ENCODE data around the gene TAF11L4.
"Not testable (repeated sequence)": the region's sequence is repeated elsewhere in the genome, so short reads cannot be mapped to it uniquely, and the experiment has no call there.

GRCh38 chr5:17475064-17475463, 46.5 kb upstream of the TAF11L4 start:
- TF ChIP-seq, protein P1, sequence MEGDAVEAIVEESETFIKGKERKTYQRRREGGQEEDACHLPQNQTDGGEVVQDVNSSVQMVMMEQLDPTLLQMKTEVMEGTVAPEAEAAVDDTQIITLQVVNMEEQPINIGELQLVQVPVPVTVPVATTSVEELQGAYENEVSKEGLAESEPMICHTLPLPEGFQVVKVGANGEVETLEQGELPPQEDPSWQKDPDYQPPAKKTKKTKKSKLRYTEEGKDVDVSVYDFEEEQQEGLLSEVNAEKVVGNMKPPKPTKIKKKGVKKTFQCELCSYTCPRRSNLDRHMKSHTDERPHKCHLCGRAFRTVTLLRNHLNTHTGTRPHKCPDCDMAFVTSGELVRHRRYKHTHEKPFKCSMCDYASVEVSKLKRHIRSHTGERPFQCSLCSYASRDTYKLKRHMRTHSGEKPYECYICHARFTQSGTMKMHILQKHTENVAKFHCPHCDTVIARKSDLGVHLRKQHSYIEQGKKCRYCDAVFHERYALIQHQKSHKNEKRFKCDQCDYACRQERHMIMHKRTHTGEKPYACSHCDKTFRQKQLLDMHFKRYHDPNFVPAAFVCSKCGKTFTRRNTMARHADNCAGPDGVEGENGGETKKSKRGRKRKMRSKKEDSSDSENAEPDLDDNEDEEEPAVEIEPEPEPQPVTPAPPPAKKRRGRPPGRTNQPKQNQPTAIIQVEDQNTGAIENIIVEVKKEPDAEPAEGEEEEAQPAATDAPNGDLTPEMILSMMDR (IDR thresholded peaks at IDR 0.05): not testable (repeated sequence)
- TF ChIP-seq POLR2AphosphoS5 (IDR thresholded peaks at IDR 0.05; ENCODE audit: insufficient read depth in 1 of 2, low read depth in 1 of 2): not testable (repeated sequence)
